Islet precursor cell (in vitro differentiated cells): Measurements from ENCODE around the gene HIVEP2.
A peak's percentile ranks its signal among the peaks of the same experiment; 100 is the strongest.

Source experiments
- DNase-seq: peaks from one replicate; pipeline ENCODE4 v3.0.0-alpha.2; 2018

The HIVEP2 gene

GRCh38 chr6:142886431-142887170 lies 58.4 kb downstream of the HIVEP2 start:
- DNase-seq = no peak

DNA sequence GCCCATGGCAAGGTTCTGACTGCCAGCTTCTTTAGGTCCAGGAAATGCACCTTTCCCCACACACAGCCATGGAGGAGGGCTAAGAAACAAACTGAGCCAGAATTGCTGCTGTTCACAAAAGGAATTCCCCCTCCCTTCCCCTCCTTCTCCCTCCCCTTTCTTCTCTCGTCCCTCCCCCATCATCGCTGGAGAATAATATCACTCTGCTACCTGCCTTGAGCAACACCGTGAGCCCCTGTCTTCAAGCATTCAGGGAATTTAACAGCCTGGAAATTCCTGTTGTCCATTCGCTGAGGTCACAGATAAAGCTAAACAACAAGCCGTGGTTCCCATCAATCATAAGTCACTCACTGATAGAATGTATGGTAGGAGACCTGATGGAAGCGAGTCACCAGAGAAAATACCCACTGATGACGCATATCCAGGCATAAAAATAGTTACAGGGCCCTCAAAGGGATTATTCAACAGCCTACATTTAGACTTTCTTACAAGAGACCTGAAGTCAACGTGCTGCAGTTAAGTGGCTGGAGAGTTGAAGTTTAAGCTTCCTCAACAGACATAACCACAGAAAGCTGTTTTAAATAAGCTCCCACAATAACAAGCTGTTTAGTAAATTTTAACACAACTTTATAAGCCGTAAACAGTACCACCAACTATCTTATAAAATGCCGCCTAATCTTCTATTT lies 59.7 kb downstream of the HIVEP2 start:
- peak; percentile 97 for DNase-seq

- DNase-seq = no peak
Measured at GRCh38 chr6:142884214-142885035, 60.6 kb downstream of the HIVEP2 start.

- no peak for DNase-seq
Measured at GRCh38 chr6:142883011-142883410, 62.0 kb downstream of the HIVEP2 start.

GRCh38 chr6:142881761-142882160 lies 63.2 kb downstream of the HIVEP2 start:
- DNase-seq = peak; percentile 70

DNA sequence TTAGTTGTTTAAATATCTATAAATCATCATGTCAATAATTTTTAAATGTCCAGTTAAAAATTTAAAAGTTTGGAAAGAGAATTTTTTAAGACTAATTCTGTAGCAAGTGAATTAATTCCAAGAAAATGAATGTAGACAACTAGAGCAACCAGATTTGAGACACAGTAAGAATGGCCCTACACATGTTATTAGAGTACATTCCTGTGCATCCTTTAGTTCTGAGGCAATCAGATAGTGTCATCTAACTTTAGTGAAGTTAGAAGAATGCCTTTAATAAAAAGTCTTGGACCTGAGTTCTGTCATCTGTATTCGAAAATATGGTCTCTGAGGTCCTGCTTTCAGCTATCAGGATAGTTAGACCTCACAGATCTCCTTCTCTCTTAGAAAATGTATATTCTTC lies 63.7 kb downstream of the HIVEP2 start:
- no peak for DNase-seq

DNA sequence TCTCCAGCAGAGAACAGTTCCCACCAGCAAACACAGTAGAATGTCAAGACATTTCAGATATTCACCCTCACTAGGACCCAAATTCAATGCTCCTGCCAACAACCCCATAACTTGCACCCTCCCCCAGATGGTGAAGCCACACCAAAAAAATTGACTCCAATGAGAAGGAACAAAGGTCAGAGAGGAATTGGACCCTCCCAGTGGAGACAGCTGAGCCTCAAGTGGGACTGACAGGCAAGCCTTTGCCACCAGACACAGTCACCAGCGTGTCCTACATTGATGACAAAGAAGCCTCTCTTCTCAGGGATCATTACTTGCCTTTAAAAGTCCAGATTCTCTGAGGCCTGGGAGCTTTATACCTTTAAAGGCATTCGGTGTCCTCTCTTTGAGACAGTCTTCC lies 64.8 kb downstream of the HIVEP2 start:
- no peak for DNase-seq

- DNase-seq = no peak
Measured at GRCh38 chr6:142879527-142879926, 65.4 kb downstream of the HIVEP2 start.

- no peak for DNase-seq
Measured at GRCh38 chr6:142879076-142879475, 65.9 kb downstream of the HIVEP2 start.

- no peak for DNase-seq
Measured at GRCh38 chr6:142878407-142878806, 66.6 kb downstream of the HIVEP2 start.

- DNase-seq = no peak
Measured at GRCh38 chr6:142874676-142875075, 70.3 kb downstream of the HIVEP2 start.

DNA sequence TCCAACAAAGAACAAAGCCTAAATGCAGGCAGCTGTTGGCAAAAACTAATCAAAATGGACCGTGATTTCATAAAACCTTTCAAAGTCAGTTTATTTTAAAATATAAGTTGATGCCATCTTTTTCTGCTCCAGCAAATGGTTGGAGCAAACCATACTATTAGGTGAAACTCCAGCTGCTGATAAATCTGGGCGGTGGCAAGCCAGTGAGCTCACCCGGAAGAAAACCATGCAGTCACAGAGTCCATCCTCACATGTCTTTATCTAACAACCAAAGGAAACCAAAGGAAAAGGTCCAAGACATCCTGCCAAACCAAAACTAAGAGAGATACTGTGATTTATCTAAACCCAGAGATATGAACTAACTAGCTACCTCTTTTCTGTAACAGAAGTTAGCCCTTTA lies 72.6 kb downstream of the HIVEP2 start:
- no peak for DNase-seq

DNA sequence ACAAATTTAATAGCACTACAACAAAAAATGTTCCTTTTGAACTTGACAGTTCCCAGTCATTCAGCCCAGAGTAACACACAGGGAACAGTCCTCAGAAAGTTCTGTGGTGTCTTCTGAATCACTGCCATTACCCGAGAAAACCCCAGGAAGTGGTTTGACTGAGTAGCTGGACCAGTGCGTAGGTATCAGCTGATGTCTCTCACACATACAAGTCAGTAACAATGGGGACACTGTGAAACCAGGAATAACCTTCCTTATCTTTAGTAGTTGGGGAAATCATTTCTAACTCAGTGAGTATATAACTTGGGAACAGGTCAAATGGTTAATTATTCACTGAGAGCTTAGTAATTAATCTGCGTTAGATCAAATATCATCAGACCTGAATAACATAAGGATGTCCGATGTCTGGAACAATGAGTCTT lies 73.1 kb downstream of the HIVEP2 start:
- peak; percentile 87 for DNase-seq

DNA sequence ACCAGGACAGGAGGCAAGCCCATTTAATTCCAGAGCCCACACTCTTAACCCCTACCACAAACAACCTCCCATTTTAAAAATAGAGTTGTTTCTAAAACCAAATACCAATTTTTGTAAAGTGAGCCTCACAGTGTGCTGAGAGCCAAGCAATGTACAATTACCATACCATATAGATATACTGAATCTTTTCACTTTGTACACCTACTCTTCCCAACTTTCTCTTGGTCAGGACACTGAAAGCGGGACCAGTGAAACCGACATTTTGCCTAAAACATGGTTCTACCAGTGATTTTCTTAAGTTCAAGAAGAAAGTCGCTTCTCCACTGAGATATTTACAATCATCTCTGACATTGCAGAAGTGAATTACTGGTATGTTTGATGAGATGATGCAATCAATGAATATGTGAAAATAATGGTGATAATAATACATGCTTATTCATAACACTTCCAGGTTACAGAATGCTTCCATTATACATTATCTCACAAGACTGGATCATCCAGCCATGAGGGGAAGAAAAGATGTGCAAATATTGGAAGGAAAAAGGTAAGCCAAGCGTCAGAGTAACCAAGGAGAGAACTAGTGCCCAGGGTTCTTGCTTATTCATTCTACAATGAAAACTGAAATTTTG lies 74.1 kb downstream of the HIVEP2 start:
- DNase-seq = no peak

- no peak for DNase-seq
Measured at GRCh38 chr6:142868917-142869316, 76.1 kb downstream of the HIVEP2 start.

DNA sequence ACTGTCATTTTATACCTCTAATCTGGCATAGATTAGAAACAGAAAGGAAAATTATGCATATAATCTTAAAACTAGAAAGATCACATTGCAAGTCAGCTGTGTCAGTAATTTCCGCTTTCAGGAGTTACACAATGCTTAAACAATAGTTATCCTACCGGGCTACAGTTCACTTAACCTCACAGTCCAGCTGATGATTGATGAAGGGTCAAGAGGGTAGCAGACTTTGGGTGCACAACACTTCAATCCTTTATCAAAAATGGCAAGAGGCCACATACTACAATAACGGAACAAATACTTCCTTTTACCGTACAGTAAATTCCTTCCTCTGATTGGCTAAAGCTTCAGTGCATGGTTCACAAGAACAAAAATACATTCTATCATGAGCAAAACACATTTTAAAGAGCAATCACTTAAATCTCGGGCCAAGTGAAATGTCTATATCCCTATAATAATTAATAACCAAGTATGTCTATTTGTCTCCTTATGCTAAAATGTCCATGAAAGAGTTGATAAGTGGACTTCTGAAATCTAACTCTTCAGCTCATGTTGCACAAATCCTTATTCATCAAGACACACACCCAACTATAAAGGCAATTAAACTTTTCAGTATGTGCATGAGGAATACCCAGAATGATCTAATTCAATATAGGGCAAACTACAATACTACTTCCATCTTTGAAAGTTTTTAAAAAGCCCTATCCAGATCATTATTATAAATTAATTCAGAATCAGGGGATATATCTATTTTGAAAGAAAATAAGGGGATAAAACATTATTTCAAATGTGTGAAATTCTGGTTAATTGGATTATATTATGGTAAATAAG lies 76.8 kb downstream of the HIVEP2 start:
- no peak for DNase-seq

DNA sequence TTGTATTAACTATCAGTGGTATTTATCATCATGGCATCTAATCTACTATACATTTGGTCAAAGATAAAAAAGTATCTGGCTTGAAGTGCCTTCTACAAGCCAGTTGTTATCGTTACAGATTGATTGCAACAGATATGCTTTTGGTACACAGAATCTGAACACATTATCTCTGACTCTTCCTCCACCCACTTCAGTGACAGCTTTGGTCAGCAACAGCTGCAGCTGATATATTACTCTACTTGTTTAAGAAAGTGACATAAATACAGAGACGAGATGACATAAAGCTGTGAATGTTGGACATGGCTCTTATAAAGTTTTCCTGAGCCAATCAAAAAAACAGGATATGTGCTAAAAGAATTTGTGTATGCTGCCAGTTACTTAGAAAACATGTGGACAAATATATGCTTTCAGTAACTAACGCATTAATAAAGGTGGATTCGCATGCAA lies 77.6 kb downstream of the HIVEP2 start:
- no peak for DNase-seq

DNA sequence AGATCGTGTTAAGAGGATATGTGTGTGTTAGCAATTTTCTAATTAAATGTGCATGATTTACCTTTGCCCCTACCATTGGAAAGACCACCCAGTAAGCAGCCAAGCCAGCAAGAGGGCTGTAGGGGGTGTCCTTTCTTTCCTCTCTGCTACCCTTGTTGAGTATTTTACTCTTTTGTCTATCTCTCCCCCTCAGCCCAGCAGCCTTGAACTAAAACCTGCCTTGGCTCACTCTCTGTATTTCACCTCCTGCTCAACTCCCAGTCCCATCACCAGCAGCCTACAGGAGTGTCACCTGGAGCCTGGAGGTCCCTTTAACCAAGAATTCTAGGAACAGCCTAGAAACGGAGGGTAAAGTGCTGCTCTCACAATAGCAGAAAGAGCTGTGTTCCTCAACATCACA lies 81.0 kb downstream of the HIVEP2 start:
- no peak for DNase-seq

- DNase-seq = no peak
Measured at GRCh38 chr6:142861711-142862110, 83.3 kb downstream of the HIVEP2 start.

GRCh38 chr6:142860498-142860897 lies 84.5 kb downstream of the HIVEP2 start:
- no peak for DNase-seq

GRCh38 chr6:142857796-142858555 lies 87.0 kb downstream of the HIVEP2 start:
- DNase-seq = no peak
